ENCODE data around the gene CRYBG2.

DNA sequence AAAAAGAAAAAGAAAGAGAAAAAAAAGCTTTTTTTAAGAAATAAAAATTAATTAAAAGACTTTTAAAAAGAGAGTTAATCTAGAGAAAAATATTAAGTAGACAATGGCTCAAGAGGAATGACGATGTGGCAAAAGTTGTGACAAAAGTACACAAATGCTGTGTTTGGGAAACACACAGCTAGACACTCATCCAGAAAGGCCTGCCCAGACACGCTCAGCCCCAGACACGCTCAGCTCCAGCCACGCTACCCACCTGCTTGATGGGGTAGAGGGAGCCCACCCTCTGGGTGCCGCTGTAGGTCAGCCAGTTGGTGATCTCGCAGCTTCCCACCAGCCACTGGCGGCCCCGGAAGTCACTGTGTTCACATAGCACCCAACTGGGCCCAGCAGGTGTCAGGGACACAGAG is 26.0 kb downstream of the CRYBG2 start:
- TF ChIP-seq SRF (IDR thresholded peaks at IDR 0.05; ENCODE audit: low read depth, low read length) (no peak), YY1 (IDR thresholded peaks at IDR 0.05; ENCODE audit: low read depth, low read length) (no peak), JUND (IDR thresholded peaks at IDR 0.05; ENCODE audit: low read length) (no peak), EP300 (IDR thresholded peaks at IDR 0.05; ENCODE audit: borderline replicate concordance in 1 of 2, low read depth in 2 of 2, low read length in 2 of 2) (no peak), BRCA1 (IDR thresholded peaks at IDR 0.05; ENCODE audit: low read depth, low read length) (no peak)
